ENCODE results near the gene ZNF528.

GRCh38 chr19:52444506-52444905 is 46.9 kb downstream of the ZNF528 start:
- no peak for TF ChIP-seq CTCF (IDR thresholded peaks at IDR 0.05; ENCODE audit: low read length)
- TF ChIP-seq EZH2phosphoT487 (IDR thresholded peaks at IDR 0.05; ENCODE audit: low read length): no peak
- TF ChIP-seq EZH2 (optimal IDR thresholded peaks at IDR 0.05; ENCODE audit: low read depth, low read length): no peak
